Testis (tissue), 3 donors: ENCODE measurements around the gene LRP1. TPM values are rescaled to one million over a fixed set of nuclear protein-coding genes. Genes with fewer than 3 reads are reported as not detected.

Experiments used
- DNase-seq: peaks from one replicate; pipeline ENCODE4 v3.0.0-alpha.2; 2019
- H3K27ac ChIP-seq, 2 donors: fragments of 200-600 bp; sonication (generic); one replicate each; pipeline ENCODE4 v1.5.1; 2019
- H3K27me3 ChIP-seq: fragments of 200-600 bp; sonication (generic); one replicate; pipeline ENCODE4 v1.5.1; 2019
- H3K36me3 ChIP-seq: fragments of 200-600 bp; sonication (generic); one replicate; pipeline ENCODE4 v1.5.1; 2017; ENCODE audit warnings: low read depth; ENCODE audit errors: missing control alignments
- H3K4me1 ChIP-seq: fragments of 200-600 bp; sonication (generic); one replicate; pipeline ENCODE4 v1.5.1; 2019
- H3K4me3 ChIP-seq, 2 donors: fragments of 200-600 bp; sonication (generic); one replicate each; pipeline ENCODE4 v1.5.1; 2017 to 2019
- H3K9me3 ChIP-seq: fragments of 200-600 bp; sonication (generic); one replicate; pipeline ENCODE4 v1.5.1; 2017
- CTCF ChIP-seq, 3 experiments: fragments of 450-650 bp in 2 of 3; fragments of 200-600 bp in 1 of 3; sonication (generic) in 1 of 3; IDR thresholded peaks; one replicate each; pipeline ENCODE4 v1.5.1; 2016 to 2019; ENCODE audit warnings: antibody characterized with exemption in 3 of 3, mild to moderate bottlenecking in 2 of 3, moderate library complexity in 1 of 3
- POLR2A ChIP-seq: fragments of 450-650 bp; IDR thresholded peaks from one replicate; pipeline ENCODE4 v1.6.1; 2017; ENCODE audit warnings: antibody characterized with exemption, mild to moderate bottlenecking, moderate library complexity
- WGBS, 2 donors: methylation state at CpG; one replicate each; pipeline ENCODE4 v1.1.5; 2018; 5-methylcytosine and 5-hydroxymethylcytosine counted together
- intact Hi-C: fragments of 100-400 bp; cut with DNase I; formaldehyde crosslinking; loops from one replicate; pipeline ENCODE4 v1.15.1; 2023; ENCODE audit warnings: low total_unique reads
- polyA plus RNA-seq: library from polyadenylated mRNA; stranded (reverse); fragments of 350-450 nt; fragmentation: Illumina TruSeq; extraction: RNeasy Lipid Tissue Mini Kit (QIAGEN cat#74804); gene quantifications from one replicate; pipeline ENCODE4 v1.2.3, GENCODE V29; 2014; ENCODE audit warnings: low read depth, low replicate concordance; ENCODE audit not compliant: insufficient read depth
- total RNA-seq, 2 donors: library from RNA; depleted of rRNA; stranded (reverse); fragments of >200 nt; gene quantifications; one replicate each; pipeline ENCODE4 v1.2.3, GENCODE V29; 2016

The LRP1 gene
- total and polyA plus RNA-seq, 3 donors from 2014 or later, result 82.4 to 200 (median 135) TPM

GRCh38 chr12:57170408-57170807, 42.1 kb downstream of the LRP1 start:
- peaks cover 50% of the 10 kb centered on the region for H3K4me1 ChIP-seq
- DNase-seq, result no peak
- H3K27ac ChIP-seq, result peak overlapping the region; percentile 37 to 76
- TF ChIP-seq POLR2A (no peak), CTCF (IDR thresholded peaks at IDR 0.05) (no peak)
- intact Hi-C loops, result no loop called here
- no peak overlapping the region for H3K4me3 ChIP-seq
- WGBS, 2 donors, result 78 to 82% methylated on average over 1 of the region's 1 CpG
- no peaks in the 10 kb centered on the region for H3K36me3 ChIP-seq
- no peaks in the 10 kb centered on the region for H3K27me3 ChIP-seq
- no peaks in the 10 kb centered on the region for H3K9me3 ChIP-seq

GRCh38 chr12:57170927-57171326, 42.6 kb downstream of the LRP1 start:
- 74 to 86% methylated on average over 4 of the region's 4 CpGs for WGBS, 2 donors
- TF ChIP-seq POLR2A (no peak), CTCF (IDR thresholded peaks at IDR 0.05) (no peak)
- Histone ChIP-seq H3K36me3 (no peaks in the 10 kb centered on the region), H3K4me1 (peaks cover 54% of the 10 kb centered on the region), H3K27ac (peak overlapping the region; percentile 37 to 76), H3K4me3 (no peak overlapping the region), H3K9me3 (no peaks in the 10 kb centered on the region), H3K27me3 (no peaks in the 10 kb centered on the region)
- intact Hi-C loops, result no loop called here
- no peak for DNase-seq

GRCh38 chr12:57171668-57172067, 43.4 kb downstream of the LRP1 start:
- H3K9me3 ChIP-seq, result no peaks in the 10 kb centered on the region
- peak overlapping the region in 1 of 2 donors; percentile 76 for H3K27ac ChIP-seq
- no peaks in the 10 kb centered on the region for H3K36me3 ChIP-seq
- peaks cover 54% of the 10 kb centered on the region for H3K4me1 ChIP-seq
- peak; percentile 72 for DNase-seq
- no peaks in the 10 kb centered on the region for H3K27me3 ChIP-seq
- intact Hi-C loops, result no loop called here
- WGBS, 2 donors, result 39 to 56% methylated on average over 4 of the region's 4 CpGs
- H3K4me3 ChIP-seq, result no peak overlapping the region
- TF ChIP-seq CTCF (IDR thresholded peaks at IDR 0.05), result no peak

- 61 to 89% methylated on average over 5 to 11 of the region's 11 CpGs for WGBS, 2 donors
- DNase-seq, result peak; percentile 51
- H3K27me3 ChIP-seq, result no peaks in the 10 kb centered on the region
- H3K4me1 ChIP-seq, result peaks cover 50% of the 10 kb centered on the region
- H3K9me3 ChIP-seq, result no peaks in the 10 kb centered on the region
- H3K36me3 ChIP-seq, result no peaks in the 10 kb centered on the region
- no peak overlapping the region for H3K4me3 ChIP-seq
- intact Hi-C loops, result no loop called here
- no peak overlapping the region for H3K27ac ChIP-seq
- TF ChIP-seq CTCF (IDR thresholded peaks at IDR 0.05) (peak; percentile 53 to 73 (median 59)), POLR2A (no peak)
These were observed 44.8 kb downstream of the LRP1 start for GRCh38 chr12:57173089-57173488.

GRCh38 chr12:57173683-57174082, 45.4 kb downstream of the LRP1 start:
- no peaks in the 10 kb centered on the region for H3K36me3 ChIP-seq
- no peaks in the 10 kb centered on the region for H3K9me3 ChIP-seq
- no peak for DNase-seq
- peaks cover 44% of the 10 kb centered on the region for H3K4me1 ChIP-seq
- no peak overlapping the region for H3K27ac ChIP-seq
- intact Hi-C loops, result no loop called here
- TF ChIP-seq POLR2A, result no peak
- WGBS, 2 donors, result 76 to 80% methylated on average over 7 to 14 of the region's 14 CpGs
- no peak overlapping the region for H3K4me3 ChIP-seq
- no peaks in the 10 kb centered on the region for H3K27me3 ChIP-seq
